Peyer's patch (tissue), 4 donors: ENCODE results near the gene RPL11. TPM values are rescaled to one million over a fixed set of nuclear protein-coding genes. Genes with fewer than 3 reads are reported as not detected.
"Not testable (repeated sequence)": the region's sequence is repeated elsewhere in the genome, so short reads cannot be mapped to it uniquely, and the experiment has no call there.

Experiments used
- DNase-seq, 3 donors: peaks; one replicate each; pipeline ENCODE4 v3.0.0-alpha.2; 2017 to 2019
- H3K27ac ChIP-seq, 4 donors: fragments of 200-600 bp; sonication (generic); one replicate each; pipeline ENCODE4 v1.5.1; 2016 to 2019
- H3K27me3 ChIP-seq, 2 donors: fragments of 200-600 bp; sonication (generic); one replicate each; pipeline ENCODE4 v1.5.1; 2019
- H3K36me3 ChIP-seq, 3 donors: fragments of 200-600 bp; sonication (generic); one replicate each; pipeline ENCODE4 v1.5.1; 2016 to 2019
- H3K4me1 ChIP-seq, 4 donors: fragments of 200-600 bp; sonication (generic); one replicate each; pipeline ENCODE4 v1.5.1; 2016 to 2019
- H3K4me3 ChIP-seq, 4 donors: fragments of 200-600 bp; sonication (generic); 1 replicate in 3 of 4; 2 replicates in 1 of 4; pipeline ENCODE4 v1.5.1; 2016 to 2019; ENCODE audit warnings: mild to moderate bottlenecking in 1 of 4
- H3K9me3 ChIP-seq, 4 donors: fragments of 200-600 bp; sonication (generic); one replicate each; pipeline ENCODE4 v1.5.1; 2016 to 2019; ENCODE audit warnings: mild to moderate bottlenecking in 1 of 4
- POLR2A ChIP-seq, 2 donors: fragments of 450-650 bp; IDR thresholded peaks; one replicate each; pipeline ENCODE4 v1.5.1; 2017; ENCODE audit warnings: antibody characterized with exemption in 2 of 2, mild to moderate bottlenecking in 2 of 2, moderate library complexity in 2 of 2
- total RNA-seq, 4 donors: library from RNA; depleted of rRNA; stranded (reverse); fragments of >200 nt; gene quantifications; one replicate each; pipeline ENCODE4 v1.1.0, GENCODE V29; 2016
- TF ChIP-seq, protein P1 (sequence below), 6 experiments: fragments of 450-650 bp in 4 of 6; fragments of 200-600 bp in 2 of 6; sonication (generic) in 1 of 6; IDR thresholded peaks; one replicate each; pipeline ENCODE4 v1.5.1; 2017 to 2019; ENCODE audit warnings: antibody characterized with exemption in 6 of 6, mild to moderate bottlenecking in 3 of 6, moderate library complexity in 1 of 6

Gene RPL11
- total RNA-seq, 4 donors from 2014 or later, result 339 to 882 (median 437) TPM

DNA sequence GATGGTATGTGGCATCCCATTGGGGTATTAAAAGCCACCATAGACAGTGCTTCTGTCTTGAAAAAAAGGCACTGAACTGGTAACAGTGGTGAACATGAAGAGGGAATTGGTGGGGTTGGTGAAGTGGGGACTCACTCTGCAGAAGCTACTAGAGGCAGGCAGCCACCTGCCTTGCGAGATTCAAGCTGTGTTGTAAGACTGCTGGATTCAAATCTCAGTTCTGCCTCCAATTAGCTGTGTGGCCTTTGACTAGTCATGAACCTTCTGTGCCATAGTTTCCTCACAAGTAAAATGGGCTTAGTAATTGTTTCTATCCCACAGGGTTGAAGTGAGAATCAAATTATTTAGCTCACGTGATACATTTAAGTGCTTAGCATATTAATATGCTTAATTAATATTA lies 35.1 kb downstream of the RPL11 start:
- Histone ChIP-seq H3K4me1 (peaks cover 0 to 28% (median 7%) of the 10 kb centered on the region in 4 donors), H3K36me3 (no peaks in the 10 kb centered on the region), H3K9me3 (no peaks in the 10 kb centered on the region), H3K27ac (peak overlapping the region; percentile 26 to 78 (median 58)), H3K27me3 (no peaks in the 10 kb centered on the region), H3K4me3 (no peak overlapping the region)
- TF ChIP-seq, protein P1, sequence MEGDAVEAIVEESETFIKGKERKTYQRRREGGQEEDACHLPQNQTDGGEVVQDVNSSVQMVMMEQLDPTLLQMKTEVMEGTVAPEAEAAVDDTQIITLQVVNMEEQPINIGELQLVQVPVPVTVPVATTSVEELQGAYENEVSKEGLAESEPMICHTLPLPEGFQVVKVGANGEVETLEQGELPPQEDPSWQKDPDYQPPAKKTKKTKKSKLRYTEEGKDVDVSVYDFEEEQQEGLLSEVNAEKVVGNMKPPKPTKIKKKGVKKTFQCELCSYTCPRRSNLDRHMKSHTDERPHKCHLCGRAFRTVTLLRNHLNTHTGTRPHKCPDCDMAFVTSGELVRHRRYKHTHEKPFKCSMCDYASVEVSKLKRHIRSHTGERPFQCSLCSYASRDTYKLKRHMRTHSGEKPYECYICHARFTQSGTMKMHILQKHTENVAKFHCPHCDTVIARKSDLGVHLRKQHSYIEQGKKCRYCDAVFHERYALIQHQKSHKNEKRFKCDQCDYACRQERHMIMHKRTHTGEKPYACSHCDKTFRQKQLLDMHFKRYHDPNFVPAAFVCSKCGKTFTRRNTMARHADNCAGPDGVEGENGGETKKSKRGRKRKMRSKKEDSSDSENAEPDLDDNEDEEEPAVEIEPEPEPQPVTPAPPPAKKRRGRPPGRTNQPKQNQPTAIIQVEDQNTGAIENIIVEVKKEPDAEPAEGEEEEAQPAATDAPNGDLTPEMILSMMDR (IDR thresholded peaks at IDR 0.05), result no peak
- TF ChIP-seq POLR2A (IDR thresholded peaks at IDR 0.05), result no peak
- DNase-seq, result no peak

DNA sequence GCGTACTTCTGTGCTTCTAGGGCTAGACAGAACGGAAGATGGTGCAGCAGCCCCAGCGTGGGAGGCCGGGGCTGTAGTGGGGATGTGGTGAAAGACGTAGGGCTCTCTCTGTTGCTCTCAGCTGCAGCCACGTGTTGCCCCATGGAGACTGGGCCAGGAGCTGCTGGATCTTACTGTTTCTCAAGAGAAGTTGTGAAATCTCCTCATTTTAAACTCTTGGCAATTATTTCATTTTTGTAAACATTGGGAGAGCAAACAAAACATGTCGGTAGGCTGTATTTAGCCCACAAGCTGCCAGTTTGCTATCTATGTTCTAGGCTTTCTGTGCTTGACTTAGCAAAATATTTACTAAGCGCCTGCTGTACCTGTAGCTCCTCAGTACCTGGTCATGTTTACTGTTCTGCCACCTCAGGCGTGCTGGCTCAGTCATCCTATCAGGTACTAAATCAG lies 35.8 kb downstream of the RPL11 start:
- peak in 2 of 3 donors; percentile 75 to 86 for DNase-seq
- no peaks in the 10 kb centered on the region for H3K36me3 ChIP-seq
- H3K27ac ChIP-seq, result peak overlapping the region; percentile 26 to 78 (median 58)
- TF ChIP-seq, protein P1 (IDR thresholded peaks at IDR 0.05), result no peak
- no peak for TF ChIP-seq POLR2A (IDR thresholded peaks at IDR 0.05)
- no peaks in the 10 kb centered on the region for H3K27me3 ChIP-seq
- H3K4me1 ChIP-seq, result peaks cover 0 to 28% (median 7%) of the 10 kb centered on the region in 4 donors
- H3K4me3 ChIP-seq, result no peak overlapping the region
- H3K9me3 ChIP-seq, result no peaks in the 10 kb centered on the region

DNA sequence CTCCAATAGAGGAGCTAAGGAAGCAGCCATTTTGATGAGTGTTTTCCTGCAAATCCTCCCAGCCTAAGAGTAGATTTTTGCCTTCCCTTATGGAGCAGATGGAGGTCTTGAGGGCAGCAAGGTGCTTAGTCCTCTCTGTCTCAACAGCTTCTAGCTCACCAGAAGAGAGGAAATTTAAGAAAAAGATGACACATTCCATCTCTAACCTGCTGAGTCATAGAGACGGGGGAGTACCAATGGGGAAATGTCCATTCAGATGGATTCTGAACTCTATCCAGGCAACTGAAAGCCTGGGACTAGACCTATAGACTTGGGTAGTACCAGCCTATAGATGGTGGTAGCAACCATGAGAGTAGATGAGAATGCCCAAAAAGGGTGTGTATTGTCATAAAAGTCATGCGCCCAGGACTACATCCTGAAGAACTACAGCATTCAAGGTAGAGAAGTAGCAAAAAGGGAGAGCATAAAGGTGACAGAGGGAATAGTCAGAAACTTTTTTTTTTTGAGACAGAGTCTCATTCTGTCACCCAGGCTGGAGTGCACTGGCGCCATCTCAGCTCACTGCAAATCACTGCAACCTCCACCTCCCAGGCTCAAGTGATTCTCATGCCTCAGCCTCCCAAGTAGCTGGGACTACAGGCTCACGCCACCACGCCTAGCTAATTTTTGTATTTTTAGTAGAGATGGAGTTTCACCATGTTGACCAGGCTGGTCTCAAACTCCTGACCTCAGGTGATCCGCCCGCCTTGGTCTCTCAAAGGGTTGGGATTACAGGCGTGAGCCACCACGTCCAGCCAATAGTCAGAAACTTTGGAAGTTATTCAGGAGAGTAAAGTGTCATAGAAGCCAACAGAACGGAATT lies 41.0 kb downstream of the RPL11 start:
- DNase-seq, result no peak
- TF ChIP-seq, protein P1 (IDR thresholded peaks at IDR 0.05), result no peak
- TF ChIP-seq POLR2A (IDR thresholded peaks at IDR 0.05), result no peak
- Histone ChIP-seq H3K27ac (no peak overlapping the region), H3K4me1 (peaks cover 0 to 12% (median 6%) of the 10 kb centered on the region in 4 donors), H3K36me3 (no peaks in the 10 kb centered on the region), H3K9me3 (no peaks in the 10 kb centered on the region), H3K27me3 (no peaks in the 10 kb centered on the region), H3K4me3 (no peak overlapping the region)

DNA sequence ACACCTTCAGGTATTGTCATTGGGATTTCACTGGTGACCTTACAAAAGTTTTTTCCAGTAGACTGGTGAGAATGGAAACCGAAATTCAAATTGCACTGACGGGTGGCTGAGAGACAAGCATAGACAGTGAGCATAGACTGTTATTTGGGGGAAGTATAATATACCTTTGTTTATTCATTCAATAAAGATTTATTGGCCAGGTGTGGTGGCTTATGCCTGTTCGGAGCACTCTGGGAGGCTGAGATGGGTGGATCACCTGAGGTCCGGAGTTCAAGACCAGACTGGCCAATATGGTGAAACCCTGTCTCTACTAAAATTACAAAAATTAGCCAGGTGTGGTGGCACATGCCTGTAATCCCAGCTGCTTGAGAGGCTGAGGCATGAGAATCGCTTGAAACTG lies 41.7 kb downstream of the RPL11 start:
- not testable (repeated sequence) for H3K27me3 ChIP-seq, H3K27ac ChIP-seq, H3K9me3 ChIP-seq, DNase-seq, H3K4me3 ChIP-seq, H3K36me3 ChIP-seq
- H3K4me1 ChIP-seq, result peaks cover 0 to 10% (median 4%) of the 10 kb centered on the region in 4 donors

DNA sequence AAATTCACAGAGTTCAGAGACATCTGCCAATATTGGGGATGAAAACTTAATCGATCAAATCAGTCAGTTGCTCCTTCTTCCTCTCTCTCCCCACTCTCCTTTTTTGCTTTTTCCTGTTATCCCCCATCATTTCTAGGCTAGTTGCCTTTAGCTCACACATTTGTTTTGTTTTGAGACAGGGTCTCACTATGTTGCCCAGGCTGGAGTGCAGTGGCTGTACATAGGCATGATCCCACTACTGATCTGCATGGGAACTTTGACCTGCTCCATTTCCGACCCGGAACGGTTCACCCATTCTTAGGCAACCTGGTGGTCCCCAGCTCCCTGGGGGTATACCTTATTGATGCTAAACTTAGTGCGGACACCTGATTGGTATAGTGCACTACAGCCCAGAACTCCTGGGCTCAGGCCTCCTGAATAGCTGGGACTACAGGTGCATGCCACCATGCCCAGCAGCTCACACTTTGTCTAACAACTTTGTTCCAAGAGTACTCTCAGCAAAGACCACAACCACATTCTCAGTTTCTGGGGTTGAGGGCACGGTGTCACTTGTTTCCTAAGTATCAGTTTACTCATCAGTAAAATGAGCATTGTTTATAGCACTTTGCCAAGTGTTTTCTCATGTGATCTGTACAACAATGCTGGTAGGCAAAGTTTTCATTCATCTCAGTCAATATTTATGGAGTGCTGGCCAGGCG lies 45.0 kb downstream of the RPL11 start:
- H3K27me3 ChIP-seq, result no peaks in the 10 kb centered on the region
- H3K27ac ChIP-seq, result no peak overlapping the region
- no peak for DNase-seq
- H3K36me3 ChIP-seq, result no peaks in the 10 kb centered on the region
- no peak for TF ChIP-seq POLR2A (IDR thresholded peaks at IDR 0.05)
- TF ChIP-seq, protein P1 (IDR thresholded peaks at IDR 0.05), result no peak
- no peaks in the 10 kb centered on the region for H3K4me1 ChIP-seq
- no peaks in the 10 kb centered on the region for H3K9me3 ChIP-seq
- no peak overlapping the region for H3K4me3 ChIP-seq

DNA sequence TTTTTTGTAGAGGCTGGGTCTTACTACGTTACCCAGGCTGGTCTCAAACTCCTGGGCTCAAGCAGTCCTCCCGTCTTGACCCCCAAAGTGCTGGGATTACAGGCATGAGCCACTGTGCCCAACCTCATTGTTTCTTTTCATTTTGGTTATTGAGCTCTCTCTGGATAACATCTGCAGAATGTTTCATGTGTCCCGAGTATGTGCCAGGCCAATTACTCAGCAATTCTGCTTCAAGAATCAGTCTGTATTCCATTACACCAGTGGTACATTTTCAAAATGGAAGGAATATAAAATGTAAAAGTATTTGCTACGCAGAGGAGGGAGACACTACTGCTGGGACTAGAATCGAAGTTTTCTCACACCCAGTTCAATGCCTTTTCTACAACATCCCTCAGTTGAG lies 50.0 kb downstream of the RPL11 start:
- no peak overlapping the region for H3K4me3 ChIP-seq
- H3K4me1 ChIP-seq, result peaks cover 0 to 15% (median 0%) of the 10 kb centered on the region in 4 donors
- no peaks in the 10 kb centered on the region for H3K27me3 ChIP-seq
- no peak overlapping the region for H3K27ac ChIP-seq
- TF ChIP-seq, protein P1 (IDR thresholded peaks at IDR 0.05), result no peak
- no peak for TF ChIP-seq POLR2A (IDR thresholded peaks at IDR 0.05)
- H3K36me3 ChIP-seq, result peaks cover 0 to 2% (median 0%) of the 10 kb centered on the region in 3 donors
- no peak for DNase-seq
- H3K9me3 ChIP-seq, result no peaks in the 10 kb centered on the region
